B cell (primary cell): ENCODE measurements around the gene PGAM2.

ENCODE experiments used
- EZH2 ChIP-seq: IDR thresholded peaks from 2 replicates; pipeline ENCODE4 v1.6.1; 2012; ENCODE audit warnings: borderline replicate concordance, low read depth, mild to moderate bottlenecking, moderate library complexity, low read length; ENCODE audit not compliant: insufficient read depth, poor library complexity, severe bottlenecking
- TF ChIP-seq, protein P1 (sequence below): fragments of 200-600 bp; IDR thresholded peaks from one replicate; pipeline ENCODE4 v1.8.0; 2022; ENCODE audit warnings: antibody characterized with exemption, mild to moderate bottlenecking

DNA sequence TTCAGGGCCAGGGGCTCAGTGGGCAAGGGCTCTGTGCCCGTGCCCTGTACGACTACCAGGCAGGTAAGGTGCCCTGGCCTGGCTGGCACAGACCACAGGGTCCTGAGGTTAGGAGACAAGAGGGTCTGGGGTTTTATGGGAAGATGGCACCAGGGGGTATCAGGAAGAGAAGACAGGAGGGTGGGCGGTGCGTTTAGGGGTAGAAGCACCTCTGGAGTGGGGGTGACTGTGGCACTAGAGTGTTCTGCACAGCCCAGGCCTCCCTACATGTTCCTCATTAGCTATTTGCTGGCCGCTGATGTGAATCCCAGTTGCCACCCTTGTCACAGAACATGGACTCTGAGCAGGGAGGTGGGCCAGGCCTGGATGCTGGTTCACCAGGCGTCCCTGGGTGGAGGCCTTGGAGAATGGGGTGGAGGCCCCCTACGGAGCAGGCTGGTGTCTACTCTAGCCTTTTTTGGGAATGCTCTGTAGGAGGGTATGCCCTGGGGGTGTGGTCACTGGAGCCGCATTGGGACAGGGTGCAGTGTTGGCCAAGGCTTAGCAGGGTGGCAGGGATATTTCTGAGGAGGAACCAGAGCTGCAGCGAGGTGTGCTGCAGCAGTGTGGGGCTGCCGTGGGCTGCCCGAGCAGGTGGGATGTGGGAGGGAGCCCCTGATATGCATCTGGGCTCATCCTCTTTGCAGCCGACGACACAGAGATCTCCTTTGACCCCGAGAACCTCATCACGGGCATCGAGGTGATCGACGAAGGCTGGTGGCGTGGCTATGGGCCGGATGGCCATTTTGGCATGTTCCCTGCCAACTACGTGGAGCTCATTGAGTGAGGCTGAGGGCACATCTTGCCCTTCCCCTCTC lies 5.0 kb downstream of the PGAM2 start:
- TF ChIP-seq, protein P1, sequence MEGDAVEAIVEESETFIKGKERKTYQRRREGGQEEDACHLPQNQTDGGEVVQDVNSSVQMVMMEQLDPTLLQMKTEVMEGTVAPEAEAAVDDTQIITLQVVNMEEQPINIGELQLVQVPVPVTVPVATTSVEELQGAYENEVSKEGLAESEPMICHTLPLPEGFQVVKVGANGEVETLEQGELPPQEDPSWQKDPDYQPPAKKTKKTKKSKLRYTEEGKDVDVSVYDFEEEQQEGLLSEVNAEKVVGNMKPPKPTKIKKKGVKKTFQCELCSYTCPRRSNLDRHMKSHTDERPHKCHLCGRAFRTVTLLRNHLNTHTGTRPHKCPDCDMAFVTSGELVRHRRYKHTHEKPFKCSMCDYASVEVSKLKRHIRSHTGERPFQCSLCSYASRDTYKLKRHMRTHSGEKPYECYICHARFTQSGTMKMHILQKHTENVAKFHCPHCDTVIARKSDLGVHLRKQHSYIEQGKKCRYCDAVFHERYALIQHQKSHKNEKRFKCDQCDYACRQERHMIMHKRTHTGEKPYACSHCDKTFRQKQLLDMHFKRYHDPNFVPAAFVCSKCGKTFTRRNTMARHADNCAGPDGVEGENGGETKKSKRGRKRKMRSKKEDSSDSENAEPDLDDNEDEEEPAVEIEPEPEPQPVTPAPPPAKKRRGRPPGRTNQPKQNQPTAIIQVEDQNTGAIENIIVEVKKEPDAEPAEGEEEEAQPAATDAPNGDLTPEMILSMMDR: no peak
- no peak for TF ChIP-seq EZH2
